ENCODE results near the gene MUC2.

DNA sequence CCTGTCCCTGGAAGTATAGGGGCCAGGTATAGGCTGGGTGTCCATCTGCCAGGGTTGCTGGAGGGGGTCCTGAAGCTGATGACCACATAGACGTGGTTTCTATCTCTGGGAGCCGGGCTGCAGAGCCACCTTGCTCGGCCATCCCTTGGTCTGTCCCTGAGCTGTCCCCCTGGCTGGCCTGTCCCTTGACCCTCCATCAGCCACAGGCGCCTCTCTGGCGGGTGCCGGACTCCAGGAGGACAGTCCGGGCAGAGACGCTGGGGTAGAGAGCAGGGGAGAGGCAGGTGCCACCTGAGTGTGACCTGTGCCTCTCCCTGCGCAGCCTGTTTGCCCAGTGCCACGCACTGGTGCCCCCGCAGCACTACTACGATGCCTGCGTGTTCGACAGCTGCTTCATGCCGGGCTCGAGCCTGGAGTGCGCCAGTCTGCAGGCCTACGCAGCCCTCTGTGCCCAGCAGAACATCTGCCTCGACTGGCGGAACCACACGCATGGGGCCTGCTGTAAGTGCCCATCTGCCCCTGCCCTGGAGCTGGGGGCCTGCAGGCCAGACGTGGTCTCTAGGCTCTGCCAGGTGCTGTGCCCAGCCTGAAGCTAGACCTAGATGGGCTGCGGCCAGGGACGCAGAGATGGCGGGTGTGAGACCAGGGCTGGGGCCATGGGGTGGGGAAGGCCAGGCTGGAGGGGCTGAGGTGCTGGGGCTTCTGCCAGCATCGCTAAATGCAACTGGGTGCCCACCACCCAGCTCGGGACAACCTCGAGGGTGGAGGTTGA is 29.9 kb downstream of the MUC2 start:
- TF ChIP-seq ZNF780A (CRISPR knock-in tag; IDR thresholded peaks at IDR 0.05) (no peak), EP300 (IDR thresholded peaks at IDR 0.05; ENCODE audit: low read depth in 2 of 2, low read length in 2 of 2) (no peak), EP300 (CRISPR knock-in tag; IDR thresholded peaks at IDR 0.05; ENCODE audit: borderline replicate concordance) (no peak), ZFYVE20 (CRISPR knock-in tag; IDR thresholded peaks at IDR 0.05; ENCODE audit: borderline replicate concordance, low read depth) (no peak)
- TF ChIP-seq, protein P1, sequence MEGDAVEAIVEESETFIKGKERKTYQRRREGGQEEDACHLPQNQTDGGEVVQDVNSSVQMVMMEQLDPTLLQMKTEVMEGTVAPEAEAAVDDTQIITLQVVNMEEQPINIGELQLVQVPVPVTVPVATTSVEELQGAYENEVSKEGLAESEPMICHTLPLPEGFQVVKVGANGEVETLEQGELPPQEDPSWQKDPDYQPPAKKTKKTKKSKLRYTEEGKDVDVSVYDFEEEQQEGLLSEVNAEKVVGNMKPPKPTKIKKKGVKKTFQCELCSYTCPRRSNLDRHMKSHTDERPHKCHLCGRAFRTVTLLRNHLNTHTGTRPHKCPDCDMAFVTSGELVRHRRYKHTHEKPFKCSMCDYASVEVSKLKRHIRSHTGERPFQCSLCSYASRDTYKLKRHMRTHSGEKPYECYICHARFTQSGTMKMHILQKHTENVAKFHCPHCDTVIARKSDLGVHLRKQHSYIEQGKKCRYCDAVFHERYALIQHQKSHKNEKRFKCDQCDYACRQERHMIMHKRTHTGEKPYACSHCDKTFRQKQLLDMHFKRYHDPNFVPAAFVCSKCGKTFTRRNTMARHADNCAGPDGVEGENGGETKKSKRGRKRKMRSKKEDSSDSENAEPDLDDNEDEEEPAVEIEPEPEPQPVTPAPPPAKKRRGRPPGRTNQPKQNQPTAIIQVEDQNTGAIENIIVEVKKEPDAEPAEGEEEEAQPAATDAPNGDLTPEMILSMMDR (CRISPR knock-in tag; IDR thresholded peaks at IDR 0.05) = no peak
- TF ChIP-seq, protein P2, sequence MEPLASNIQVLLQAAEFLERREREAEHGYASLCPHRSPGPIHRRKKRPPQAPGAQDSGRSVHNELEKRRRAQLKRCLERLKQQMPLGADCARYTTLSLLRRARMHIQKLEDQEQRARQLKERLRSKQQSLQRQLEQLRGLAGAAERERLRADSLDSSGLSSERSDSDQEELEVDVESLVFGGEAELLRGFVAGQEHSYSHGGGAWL (CRISPR knock-in tag; IDR thresholded peaks at IDR 0.05) = no peak

All from HepG2 (cell line).